ENCODE data around the gene PIK3IP1. TPM values are rescaled to one million over a fixed set of nuclear protein-coding genes. Genes with fewer than 3 reads are reported as not detected.
"Not testable (repeated sequence)": the region's sequence is repeated elsewhere in the genome, so short reads cannot be mapped to it uniquely, and the experiment has no call there.

The PIK3IP1 gene
- total RNA-seq, 1 donor from 2014 or later = 13.4 TPM

- DNase-seq (ENCODE audit: low spot score) = no peak
- Mint-ChIP-seq H3K4me3 (ENCODE audit: unreplicated experiment) (no peak overlapping the region), H3K27me3 (ENCODE audit: unreplicated experiment) (peaks cover 2% of the 10 kb centered on the region), H3K4me1 (ENCODE audit: unreplicated experiment) (no peaks in the 10 kb centered on the region), H3K27ac (ENCODE audit: unreplicated experiment) (no peak overlapping the region), H3K36me3 (ENCODE audit: low read depth, unreplicated experiment) (peaks cover 35% of the 10 kb centered on the region), H3K9me3 (ENCODE audit: unreplicated experiment) (no peaks in the 10 kb centered on the region)
- TF ChIP-seq CTCF (IDR thresholded peaks at IDR 0.05; ENCODE audit: unreplicated experiment) = no peak
Observed at GRCh38 chr22:31326877-31327276, 34.6 kb upstream of the PIK3IP1 start.

GRCh38 chr22:31323578-31324550 lies 31.6 kb upstream of the PIK3IP1 start:
- Mint-ChIP-seq H3K27ac (ENCODE audit: unreplicated experiment) (no peak overlapping the region), H3K4me1 (ENCODE audit: unreplicated experiment) (no peaks in the 10 kb centered on the region), H3K36me3 (ENCODE audit: low read depth, unreplicated experiment) (peaks cover 26% of the 10 kb centered on the region), H3K27me3 (ENCODE audit: unreplicated experiment) (peaks cover 2% of the 10 kb centered on the region), H3K9me3 (ENCODE audit: unreplicated experiment) (no peaks in the 10 kb centered on the region), H3K4me3 (ENCODE audit: unreplicated experiment) (no peak overlapping the region)
- no peak for DNase-seq (ENCODE audit: low spot score)
- no peak for TF ChIP-seq CTCF (IDR thresholded peaks at IDR 0.05; ENCODE audit: unreplicated experiment)

GRCh38 chr22:31321421-31321820 lies 29.1 kb upstream of the PIK3IP1 start:
- DNase-seq (ENCODE audit: low spot score) = no peak
- Mint-ChIP-seq H3K4me1 (ENCODE audit: unreplicated experiment) (no peaks in the 10 kb centered on the region), H3K27me3 (ENCODE audit: unreplicated experiment) (no peaks in the 10 kb centered on the region), H3K4me3 (ENCODE audit: unreplicated experiment) (no peak overlapping the region), H3K36me3 (ENCODE audit: low read depth, unreplicated experiment) (peaks cover 17% of the 10 kb centered on the region), H3K27ac (ENCODE audit: unreplicated experiment) (no peak overlapping the region), H3K9me3 (ENCODE audit: unreplicated experiment) (no peaks in the 10 kb centered on the region)
- no peak for TF ChIP-seq CTCF (IDR thresholded peaks at IDR 0.05; ENCODE audit: unreplicated experiment)

- H3K9me3 Mint-ChIP-seq (ENCODE audit: unreplicated experiment); H3K4me1 Mint-ChIP-seq (ENCODE audit: unreplicated experiment); H3K4me3 Mint-ChIP-seq (ENCODE audit: unreplicated experiment); H3K27ac Mint-ChIP-seq (ENCODE audit: unreplicated experiment); H3K27me3 Mint-ChIP-seq (ENCODE audit: unreplicated experiment); DNase-seq (ENCODE audit: low spot score): not testable (repeated sequence)
- peaks cover 28% of the 10 kb centered on the region for H3K36me3 Mint-ChIP-seq (ENCODE audit: low read depth, unreplicated experiment)
Observed at GRCh38 chr22:31314220-31314619, 21.9 kb upstream of the PIK3IP1 start.

GRCh38 chr22:31313366-31314147 lies 21.3 kb upstream of the PIK3IP1 start:
- TF ChIP-seq CTCF (IDR thresholded peaks at IDR 0.05; ENCODE audit: unreplicated experiment) = peak; percentile 89
- H3K4me3 Mint-ChIP-seq (ENCODE audit: unreplicated experiment) = no peak overlapping the region
- DNase-seq (ENCODE audit: low spot score) = peak; percentile 72
- peaks cover 2% of the 10 kb centered on the region for H3K27me3 Mint-ChIP-seq (ENCODE audit: unreplicated experiment)
- H3K36me3 Mint-ChIP-seq (ENCODE audit: low read depth, unreplicated experiment) = peaks cover 28% of the 10 kb centered on the region
- H3K9me3 Mint-ChIP-seq (ENCODE audit: unreplicated experiment) = peaks cover 5% of the 10 kb centered on the region
- H3K27ac Mint-ChIP-seq (ENCODE audit: unreplicated experiment) = peak overlapping the region; percentile 78
- no peaks in the 10 kb centered on the region for H3K4me1 Mint-ChIP-seq (ENCODE audit: unreplicated experiment)

Measured in endothelial cell (in vitro differentiated cells).